ENCODE measurements around the gene NCOA4. TPM values are rescaled to one million over a fixed set of nuclear protein-coding genes. Genes with fewer than 3 reads are reported as not detected.

NCOA4 gene
- total RNA-seq, 1 experiment from 2014 or later, result 68.0 TPM

- Histone ChIP-seq H3K27ac (ENCODE audit: low read depth, low read length) (no peak overlapping the region), H3K4me3 (replicated peaks in 1 of 2; ENCODE audit: low read depth in 1 of 2, low read length in 2 of 2) (no peak overlapping the region), H4K20me1 (ENCODE audit: insufficient read depth) (no peaks in the 10 kb centered on the region), H3K4me1 (ENCODE audit: control insufficient read depth in 1 of 2, insufficient read depth in 2 of 2, low read length in 2 of 2) (no peaks in the 10 kb centered on the region), H3K27me3 (ENCODE audit: insufficient read depth, low read length) (no peaks in the 10 kb centered on the region), H3K9ac (ENCODE audit: low read length) (no peak overlapping the region), H3K9me2 (ENCODE audit: insufficient read depth) (no peaks in the 10 kb centered on the region), H2AFZ (ENCODE audit: low read depth, low read length, poor library complexity, severe bottlenecking) (no peak overlapping the region), H3K9me3 (ENCODE audit: control insufficient read depth in 1 of 2, insufficient read depth in 1 of 2, low read depth in 1 of 2, low read length in 2 of 2) (no peaks in the 10 kb centered on the region), H3K4me2 (ENCODE audit: low read length) (no peak overlapping the region), H3K79me2 (ENCODE audit: insufficient read depth, low read length) (no peaks in the 10 kb centered on the region), H3K36me3 (ENCODE audit: control insufficient read depth in 1 of 2, insufficient read depth in 2 of 2, low read length in 2 of 2) (no peaks in the 10 kb centered on the region)
- ChIA-PET RAD21 (ENCODE audit: low non-redundant PET in 1 of 2, low total read pairs in 2 of 2, uncharacterized antibody in 2 of 2, unreplicated experiment in 2 of 2) (no interaction called here), CTCF (no interaction called here), POLR2A (no interaction called here)
- TF ChIP-seq POLR2AphosphoS5 (IDR thresholded peaks at IDR 0.05; ENCODE audit: low read depth, low read length), result no peak
- TF ChIP-seq SP1 (IDR thresholded peaks at IDR 0.05; ENCODE audit: low read depth), result no peak
- TF ChIP-seq FOSL1 (IDR thresholded peaks at IDR 0.05; ENCODE audit: low read depth), result no peak
- no peak for ATAC-seq
- no peak for DNase-seq (ENCODE audit: low read depth, low spot score)
- intact Hi-C loops (cut with micrococcal nuclease), result no loop called here
- BruUV-seq (replicated peaks), result no TSS peak
These were observed 45.4 kb upstream of the NCOA4 start for GRCh38 chr10:46075869-46076268.

DNA sequence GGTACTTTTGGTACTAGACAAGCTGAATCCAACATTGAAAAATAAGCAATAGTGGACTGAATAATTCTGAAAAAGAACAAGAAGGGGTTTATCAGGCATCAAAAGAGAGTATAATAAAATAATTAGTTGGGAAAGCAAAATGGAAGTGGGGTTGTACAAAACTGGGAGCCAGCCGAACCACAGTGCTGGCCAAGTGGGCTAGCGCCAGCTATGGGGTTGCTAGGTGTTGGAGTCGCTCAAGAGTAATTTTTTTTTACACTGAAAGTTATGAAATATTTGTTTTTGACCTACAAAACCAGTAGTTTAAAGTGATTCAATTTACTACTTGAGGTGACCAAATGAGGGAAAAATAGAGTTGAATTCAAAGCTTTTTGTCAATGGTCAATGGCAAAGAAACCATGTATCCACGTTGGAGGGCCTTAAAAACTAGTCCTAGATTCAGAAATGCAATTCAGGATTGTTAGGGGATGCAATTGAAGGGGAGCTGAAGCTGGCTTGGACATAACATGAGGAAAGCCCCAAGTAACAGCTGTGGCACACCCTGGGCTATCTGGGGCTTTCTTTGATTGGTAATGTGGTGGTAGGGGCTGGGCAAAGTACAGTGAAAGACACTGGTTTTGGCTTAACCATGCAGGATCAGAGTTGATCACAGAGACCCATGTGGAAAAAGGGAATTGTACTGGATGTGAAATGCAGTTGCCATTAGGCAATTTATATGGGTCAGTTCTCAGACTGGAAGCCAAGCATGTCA is 43.9 kb upstream of the NCOA4 start:
- H3K9me2 ChIP-seq (ENCODE audit: insufficient read depth), result no peaks in the 10 kb centered on the region
- DNase-seq (ENCODE audit: low read depth, low spot score) (no peak), ATAC-seq (no peak)
- RAD21 ChIA-PET (ENCODE audit: low non-redundant PET in 1 of 2, low total read pairs in 2 of 2, uncharacterized antibody in 2 of 2, unreplicated experiment in 2 of 2), result no interaction called here
- no peak overlapping the region for H3K4me2 ChIP-seq (ENCODE audit: low read length)
- no peak overlapping the region for H3K9ac ChIP-seq (ENCODE audit: low read length)
- no peaks in the 10 kb centered on the region for H3K4me1 ChIP-seq (ENCODE audit: control insufficient read depth in 1 of 2, insufficient read depth in 2 of 2, low read length in 2 of 2)
- H4K20me1 ChIP-seq (ENCODE audit: insufficient read depth), result no peaks in the 10 kb centered on the region
- H3K79me2 ChIP-seq (ENCODE audit: insufficient read depth, low read length), result no peaks in the 10 kb centered on the region
- no peak overlapping the region for H3K27ac ChIP-seq (ENCODE audit: low read depth, low read length)
- no peaks in the 10 kb centered on the region for H3K9me3 ChIP-seq (ENCODE audit: control insufficient read depth in 1 of 2, insufficient read depth in 1 of 2, low read depth in 1 of 2, low read length in 2 of 2)
- no peaks in the 10 kb centered on the region for H3K36me3 ChIP-seq (ENCODE audit: control insufficient read depth in 1 of 2, insufficient read depth in 2 of 2, low read length in 2 of 2)
- H2AFZ ChIP-seq (ENCODE audit: low read depth, low read length, poor library complexity, severe bottlenecking), result no peak overlapping the region
- no peaks in the 10 kb centered on the region for H3K27me3 ChIP-seq (ENCODE audit: insufficient read depth, low read length)
- no peak overlapping the region for H3K4me3 ChIP-seq (replicated peaks in 1 of 2; ENCODE audit: low read depth in 1 of 2, low read length in 2 of 2)
- CTCF ChIA-PET, result no interaction called here
- BruUV-seq (replicated peaks), result no TSS peak
- POLR2A ChIA-PET, result no interaction called here
- intact Hi-C loops (cut with micrococcal nuclease), result no loop called here
- TF ChIP-seq FOSL1 (IDR thresholded peaks at IDR 0.05; ENCODE audit: low read depth) (no peak), CBX3 (IDR thresholded peaks at IDR 0.05; ENCODE audit: low read depth) (no peak), JUND (IDR thresholded peaks at IDR 0.05) (no peak), ZFX (IDR thresholded peaks at IDR 0.05) (no peak)

Measured in HCT116 (cell line).